Measurements from ENCODE around the gene GRIN3A. TPM values are rescaled to one million over a fixed set of nuclear protein-coding genes. Genes with fewer than 3 reads are reported as not detected.

GRIN3A gene
- total RNA-seq, 3 donors from 2014 or later (not counting 1 experiment from before 2014, with no cell fraction given) = not detected

- H3K4me1 ChIP-seq (ENCODE audit: control insufficient read depth, insufficient read depth, low read length) = no peaks in the 10 kb centered on the region
- H3K4me3 ChIP-seq (ENCODE audit: low read length) = no peak overlapping the region
- H3K9me3 ChIP-seq (ENCODE audit: control insufficient read depth, insufficient read depth, low read length) = no peaks in the 10 kb centered on the region
- H3K27ac ChIP-seq (ENCODE audit: low read length) = no peak overlapping the region
- ATAC-seq = peak in 1 of 3 donors; percentile 41
- H3K4me1 Mint-ChIP-seq = peaks cover 0 to 5% of the 10 kb centered on the region in 2 donors
- peaks cover 8 to 17% of the 10 kb centered on the region in 2 donors for H3K27me3 Mint-ChIP-seq (ENCODE audit: low read depth in 2 of 2)
- H3K36me3 Mint-ChIP-seq = no peaks in the 10 kb centered on the region
- no peak overlapping the region for H3K27ac Mint-ChIP-seq
- no peaks in the 10 kb centered on the region for H3K27me3 ChIP-seq (ENCODE audit: control insufficient read depth, insufficient read depth, low read length)
- peak in 1 of 2 donors; percentile 59 for DNase-seq
- H3K4me3 Mint-ChIP-seq = no peak overlapping the region
- WGBS (ENCODE audit: insufficient coverage) = 65% methylated on average over 5 of the region's 11 CpGs
- no peaks in the 10 kb centered on the region for H3K36me3 ChIP-seq (ENCODE audit: control insufficient read depth, insufficient read depth, low read length)
- no peaks in the 10 kb centered on the region for H3K9me3 Mint-ChIP-seq
- intact Hi-C loops (cut with micrococcal nuclease) = no loop called here
- peak; percentile 44 for TF ChIP-seq CTCF (IDR thresholded peaks at IDR 0.05)
These were observed 136.3 kb downstream of the GRIN3A start for GRCh38 chr9:101601904-101602765.

GRCh38 chr9:101594796-101595195 is 143.7 kb downstream of the GRIN3A start, which contains the start of gene PPP3R2:
TSS of gene PPP3R2 (minus strand) at chr9:101594969. CDS start at chr9:101594921, 48 bp downstream.
- no peaks in the 10 kb centered on the region for H3K9me3 Mint-ChIP-seq
- TF ChIP-seq CTCF (IDR thresholded peaks at IDR 0.05) = no peak
- no peak within 1 kb of the TSS for H3K27ac Mint-ChIP-seq
- no peak for ATAC-seq
- no peaks in the 10 kb centered on the region for H3K4me1 Mint-ChIP-seq
- intact Hi-C loops (cut with micrococcal nuclease) = no loop called here
- H3K4me3 Mint-ChIP-seq = no peak within 1 kb of the TSS
- Histone ChIP-seq H3K9me3 (ENCODE audit: control insufficient read depth, insufficient read depth, low read length) (no peaks in the 10 kb centered on the region), H3K36me3 (ENCODE audit: control insufficient read depth, insufficient read depth, low read length) (no peaks in the 10 kb centered on the region), H3K4me1 (ENCODE audit: control insufficient read depth, insufficient read depth, low read length) (no peaks in the 10 kb centered on the region), H3K4me3 (ENCODE audit: low read length) (no peak within 1 kb of the TSS), H3K27me3 (ENCODE audit: control insufficient read depth, insufficient read depth, low read length) (no peaks in the 10 kb centered on the region), H3K27ac (ENCODE audit: low read length) (no peak within 1 kb of the TSS)
- H3K27me3 Mint-ChIP-seq (ENCODE audit: low read depth in 2 of 2) = no peaks in the 10 kb centered on the region
- 92% methylated on average over 19 of the region's 19 CpGs for WGBS (ENCODE audit: insufficient coverage)
- DNase-seq = no peak
- H3K36me3 Mint-ChIP-seq = no peaks in the 10 kb centered on the region

- WGBS (ENCODE audit: insufficient coverage) = 92% methylated on average over 2 of the region's 2 CpGs
These were observed 145.1 kb downstream of the GRIN3A start for GRCh38 chr9:101593345-101593744.

More at GRCh38 chr9:101593345-101593744, 145.1 kb downstream of the GRIN3A start:
- DNase-seq (no peak), ATAC-seq (no peak)
- no peaks in the 10 kb centered on the region for H3K4me1 Mint-ChIP-seq
- H3K27me3 Mint-ChIP-seq (ENCODE audit: low read depth in 2 of 2) = no peaks in the 10 kb centered on the region
- H3K36me3 Mint-ChIP-seq = no peaks in the 10 kb centered on the region
- H3K27me3 ChIP-seq (ENCODE audit: control insufficient read depth, insufficient read depth, low read length) = no peaks in the 10 kb centered on the region
- no peaks in the 10 kb centered on the region for H3K36me3 ChIP-seq (ENCODE audit: control insufficient read depth, insufficient read depth, low read length)
- no peak for TF ChIP-seq CTCF (IDR thresholded peaks at IDR 0.05)
- H3K4me1 ChIP-seq (ENCODE audit: control insufficient read depth, insufficient read depth, low read length) = no peaks in the 10 kb centered on the region
- no peak overlapping the region for H3K27ac Mint-ChIP-seq
- no peaks in the 10 kb centered on the region for H3K9me3 Mint-ChIP-seq
- H3K4me3 Mint-ChIP-seq = no peak overlapping the region
- no peak overlapping the region for H3K27ac ChIP-seq (ENCODE audit: low read length)
- H3K9me3 ChIP-seq (ENCODE audit: control insufficient read depth, insufficient read depth, low read length) = no peaks in the 10 kb centered on the region
- H3K4me3 ChIP-seq (ENCODE audit: low read length) = no peak overlapping the region
- intact Hi-C loops (cut with micrococcal nuclease) = no loop called here
